ENCODE measurements around the gene GSG1.
"Not testable (repeated sequence)": the region's sequence is repeated elsewhere in the genome, so short reads cannot be mapped to it uniquely, and the experiment has no call there.

DNA sequence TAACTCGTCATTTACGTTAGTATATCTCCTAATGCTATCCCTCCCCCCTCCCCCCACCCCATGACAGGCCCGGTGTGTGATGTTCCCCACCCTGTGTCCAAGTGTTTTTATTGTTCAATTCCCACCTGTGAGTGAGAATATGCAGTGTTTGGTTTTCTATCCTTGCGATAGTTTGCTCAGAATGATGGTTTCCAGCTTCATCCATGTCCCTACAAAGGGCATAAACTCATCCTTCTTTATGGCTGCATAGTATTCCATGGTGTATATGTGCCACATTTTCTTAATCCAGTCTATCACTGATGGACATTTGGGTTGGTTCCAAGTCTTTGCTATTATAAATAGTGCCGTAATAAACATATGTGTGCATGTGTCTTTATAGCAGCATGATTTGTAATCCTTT, 19.8 kb downstream of the GSG1 start:
- not testable (repeated sequence) for TF ChIP-seq CTCF (IDR thresholded peaks at IDR 0.05 in 8 of 11, conservative IDR thresholded peaks at IDR 0.05 in 3 of 11); POLR2A (IDR thresholded peaks at IDR 0.05)

Data from spleen (tissue), 7 donors.